ENCODE data around the gene SMDT1.
"Not testable (repeated sequence)": the region's sequence is repeated elsewhere in the genome, so short reads cannot be mapped to it uniquely, and the experiment has no call there.

The SMDT1 gene

GRCh38 chr22:42115420-42115830 lies 35.9 kb downstream of the SMDT1 start:
- not testable (repeated sequence) for DNase-seq

GRCh38 chr22:42116848-42117424 lies 37.4 kb downstream of the SMDT1 start:
- no peak for DNase-seq

GRCh38 chr22:42120231-42121021 lies 40.9 kb downstream of the SMDT1 start:
- peak; percentile 24 to 31 for DNase-seq

- not testable (repeated sequence) for DNase-seq
These were observed 44.0 kb downstream of the SMDT1 start for GRCh38 chr22:42123529-42123928.

- no peak for DNase-seq
These were observed 48.1 kb downstream of the SMDT1 start for GRCh38 chr22:42127606-42128005.

GRCh38 chr22:42128007-42128406 lies 48.5 kb downstream of the SMDT1 start:
- not testable (repeated sequence) for DNase-seq

GRCh38 chr22:42128776-42129694 lies 49.5 kb downstream of the SMDT1 start:
- DNase-seq, result not testable (repeated sequence)

GRCh38 chr22:42130182-42130581 lies 50.7 kb downstream of the SMDT1 start:
- not testable (repeated sequence) for DNase-seq

- DNase-seq, result not testable (repeated sequence)
These were observed 51.3 kb downstream of the SMDT1 start, which contains the start of gene CYP2D6 for GRCh38 chr22:42130639-42131431. CYP2D6 (minus strand) TSS chr22:42130810; CDS start chr22:42130791, 19 bp downstream.

- DNase-seq, result no peak
These were observed 52.1 kb downstream of the SMDT1 start for GRCh38 chr22:42131562-42131961.

GRCh38 chr22:42132457-42132856 lies 53.0 kb downstream of the SMDT1 start:
- DNase-seq, result no peak

Data from AML-193 (cell line).